ENCODE results near the gene PARP1. TPM values are rescaled to one million over a fixed set of nuclear protein-coding genes. Genes with fewer than 3 reads are reported as not detected.

Gene PARP1
- total RNA-seq, 1 experiment from 2014 or later: 376 TPM

DNA sequence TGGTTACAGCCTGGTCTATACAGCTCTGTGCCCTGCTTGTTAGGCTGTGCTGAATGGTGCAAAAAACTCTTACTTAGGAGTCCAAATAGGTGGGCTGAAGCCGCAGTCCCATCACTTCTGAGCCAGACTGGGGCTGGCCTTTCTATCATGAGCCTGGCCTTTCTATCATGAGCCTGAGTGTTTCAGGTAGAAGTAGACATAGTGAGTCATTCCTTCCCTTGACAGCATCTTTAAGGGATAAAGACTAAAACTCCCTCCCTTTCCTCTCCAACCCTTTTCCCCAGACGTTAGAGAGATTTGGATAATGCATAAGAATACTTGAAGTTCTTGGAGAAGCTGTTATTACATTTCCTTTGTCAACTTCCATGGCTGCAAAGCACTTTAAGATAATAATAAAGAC, 46.5 kb upstream of the PARP1 start:
- DNase-seq (ENCODE audit: low spot score) (no peak), ATAC-seq (no peak)
- Mint-ChIP-seq H3K36me3 (no peaks in the 10 kb centered on the region), H3K27ac (no peak overlapping the region), H3K4me1 (peaks cover 20% of the 10 kb centered on the region), H3K27me3 (ENCODE audit: low read depth) (no peaks in the 10 kb centered on the region), H3K9me3 (peaks cover 17% of the 10 kb centered on the region), H3K4me3 (no peak overlapping the region)
- ChIA-PET POLR2A (no interaction called here), CTCF (no interaction called here)
- TF ChIP-seq NFATC4 (CRISPR knock-in tag; IDR thresholded peaks at IDR 0.05): no peak
- no peak for TF ChIP-seq ESRRA (CRISPR knock-in tag; IDR thresholded peaks at IDR 0.05; ENCODE audit: borderline replicate concordance)
- TF ChIP-seq, protein P1, sequence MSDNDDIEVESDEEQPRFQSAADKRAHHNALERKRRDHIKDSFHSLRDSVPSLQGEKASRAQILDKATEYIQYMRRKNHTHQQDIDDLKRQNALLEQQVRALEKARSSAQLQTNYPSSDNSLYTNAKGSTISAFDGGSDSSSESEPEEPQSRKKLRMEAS (CRISPR knock-in tag; IDR thresholded peaks at IDR 0.05): no peak
- TF ChIP-seq ZNF423 (CRISPR knock-in tag; IDR thresholded peaks at IDR 0.05): no peak

DNA sequence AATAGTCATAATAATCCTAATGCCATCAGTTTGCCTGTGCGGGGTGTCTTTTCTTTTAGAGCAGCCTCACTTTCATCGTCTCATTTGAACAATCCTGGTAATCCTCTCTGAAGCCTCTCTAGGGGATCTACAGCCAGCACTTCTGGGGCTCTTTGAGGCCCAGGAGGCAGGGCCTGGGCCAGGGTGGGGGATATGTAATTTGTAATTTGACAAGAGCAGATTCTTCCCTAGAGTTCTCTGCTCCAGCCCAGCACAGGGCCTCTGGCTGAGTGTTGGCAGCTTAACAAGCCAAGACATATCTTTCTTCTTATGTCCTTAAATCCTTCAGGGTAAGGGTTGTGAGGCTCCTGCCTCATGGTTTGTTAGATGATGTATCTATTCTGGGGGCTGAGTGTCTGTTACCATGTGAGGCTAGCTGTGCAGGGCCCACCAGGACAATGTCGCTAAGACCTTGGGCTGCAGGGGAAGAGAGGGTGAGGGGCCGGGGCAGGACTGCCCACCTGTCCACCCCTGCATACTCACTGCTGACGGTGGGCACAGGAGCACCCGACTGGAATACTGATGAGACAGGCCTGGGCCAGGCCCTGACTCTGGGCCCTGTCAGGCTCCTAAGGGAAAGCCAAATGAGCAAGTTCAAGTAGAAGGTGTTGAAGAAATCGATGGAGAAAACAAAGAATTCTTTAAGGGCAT, 45.3 kb upstream of the PARP1 start:
- TF ChIP-seq, protein P2, sequence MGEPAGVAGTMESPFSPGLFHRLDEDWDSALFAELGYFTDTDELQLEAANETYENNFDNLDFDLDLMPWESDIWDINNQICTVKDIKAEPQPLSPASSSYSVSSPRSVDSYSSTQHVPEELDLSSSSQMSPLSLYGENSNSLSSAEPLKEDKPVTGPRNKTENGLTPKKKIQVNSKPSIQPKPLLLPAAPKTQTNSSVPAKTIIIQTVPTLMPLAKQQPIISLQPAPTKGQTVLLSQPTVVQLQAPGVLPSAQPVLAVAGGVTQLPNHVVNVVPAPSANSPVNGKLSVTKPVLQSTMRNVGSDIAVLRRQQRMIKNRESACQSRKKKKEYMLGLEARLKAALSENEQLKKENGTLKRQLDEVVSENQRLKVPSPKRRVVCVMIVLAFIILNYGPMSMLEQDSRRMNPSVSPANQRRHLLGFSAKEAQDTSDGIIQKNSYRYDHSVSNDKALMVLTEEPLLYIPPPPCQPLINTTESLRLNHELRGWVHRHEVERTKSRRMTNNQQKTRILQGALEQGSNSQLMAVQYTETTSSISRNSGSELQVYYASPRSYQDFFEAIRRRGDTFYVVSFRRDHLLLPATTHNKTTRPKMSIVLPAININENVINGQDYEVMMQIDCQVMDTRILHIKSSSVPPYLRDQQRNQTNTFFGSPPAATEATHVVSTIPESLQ (CRISPR knock-in tag; IDR thresholded peaks at IDR 0.05): no peak
- TF ChIP-seq TEAD1 (CRISPR knock-in tag; IDR thresholded peaks at IDR 0.05) (no peak), JUN (CRISPR knock-in tag; IDR thresholded peaks at IDR 0.05) (no peak), OVOL2 (CRISPR knock-in tag; IDR thresholded peaks at IDR 0.05; ENCODE audit: borderline replicate concordance) (no peak), NFYB (CRISPR knock-in tag; conservative IDR thresholded peaks at IDR 0.05; ENCODE audit: low read depth) (no peak), SMAD3 (CRISPR knock-in tag; IDR thresholded peaks at IDR 0.05; ENCODE audit: borderline replicate concordance) (no peak), ETV6 (CRISPR knock-in tag; IDR thresholded peaks at IDR 0.05) (no peak), ZNF232 (CRISPR knock-in tag; IDR thresholded peaks at IDR 0.05) (no peak), ZNF263 (CRISPR knock-in tag; IDR thresholded peaks at IDR 0.05; ENCODE audit: low read depth) (no peak), TP53 (CRISPR knock-in tag; IDR thresholded peaks at IDR 0.05) (no peak), EMX1 (CRISPR knock-in tag; IDR thresholded peaks at IDR 0.05) (no peak), ELF4 (CRISPR knock-in tag; IDR thresholded peaks at IDR 0.05; ENCODE audit: low read depth) (no peak), JAZF1 (CRISPR knock-in tag; IDR thresholded peaks at IDR 0.05) (no peak), KAT7 (CRISPR knock-in tag; IDR thresholded peaks at IDR 0.05; ENCODE audit: borderline replicate concordance) (no peak)
- TF ChIP-seq, protein P3, sequence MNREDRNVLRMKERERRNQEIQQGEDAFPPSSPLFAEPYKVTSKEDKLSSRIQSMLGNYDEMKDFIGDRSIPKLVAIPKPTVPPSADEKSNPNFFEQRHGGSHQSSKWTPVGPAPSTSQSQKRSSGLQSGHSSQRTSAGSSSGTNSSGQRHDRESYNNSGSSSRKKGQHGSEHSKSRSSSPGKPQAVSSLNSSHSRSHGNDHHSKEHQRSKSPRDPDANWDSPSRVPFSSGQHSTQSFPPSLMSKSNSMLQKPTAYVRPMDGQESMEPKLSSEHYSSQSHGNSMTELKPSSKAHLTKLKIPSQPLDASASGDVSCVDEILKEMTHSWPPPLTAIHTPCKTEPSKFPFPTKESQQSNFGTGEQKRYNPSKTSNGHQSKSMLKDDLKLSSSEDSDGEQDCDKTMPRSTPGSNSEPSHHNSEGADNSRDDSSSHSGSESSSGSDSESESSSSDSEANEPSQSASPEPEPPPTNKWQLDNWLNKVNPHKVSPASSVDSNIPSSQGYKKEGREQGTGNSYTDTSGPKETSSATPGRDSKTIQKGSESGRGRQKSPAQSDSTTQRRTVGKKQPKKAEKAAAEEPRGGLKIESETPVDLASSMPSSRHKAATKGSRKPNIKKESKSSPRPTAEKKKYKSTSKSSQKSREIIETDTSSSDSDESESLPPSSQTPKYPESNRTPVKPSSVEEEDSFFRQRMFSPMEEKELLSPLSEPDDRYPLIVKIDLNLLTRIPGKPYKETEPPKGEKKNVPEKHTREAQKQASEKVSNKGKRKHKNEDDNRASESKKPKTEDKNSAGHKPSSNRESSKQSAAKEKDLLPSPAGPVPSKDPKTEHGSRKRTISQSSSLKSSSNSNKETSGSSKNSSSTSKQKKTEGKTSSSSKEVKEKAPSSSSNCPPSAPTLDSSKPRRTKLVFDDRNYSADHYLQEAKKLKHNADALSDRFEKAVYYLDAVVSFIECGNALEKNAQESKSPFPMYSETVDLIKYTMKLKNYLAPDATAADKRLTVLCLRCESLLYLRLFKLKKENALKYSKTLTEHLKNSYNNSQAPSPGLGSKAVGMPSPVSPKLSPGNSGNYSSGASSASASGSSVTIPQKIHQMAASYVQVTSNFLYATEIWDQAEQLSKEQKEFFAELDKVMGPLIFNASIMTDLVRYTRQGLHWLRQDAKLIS (CRISPR knock-in tag; IDR thresholded peaks at IDR 0.05; ENCODE audit: borderline replicate concordance): no peak
- TF ChIP-seq, protein P4, sequence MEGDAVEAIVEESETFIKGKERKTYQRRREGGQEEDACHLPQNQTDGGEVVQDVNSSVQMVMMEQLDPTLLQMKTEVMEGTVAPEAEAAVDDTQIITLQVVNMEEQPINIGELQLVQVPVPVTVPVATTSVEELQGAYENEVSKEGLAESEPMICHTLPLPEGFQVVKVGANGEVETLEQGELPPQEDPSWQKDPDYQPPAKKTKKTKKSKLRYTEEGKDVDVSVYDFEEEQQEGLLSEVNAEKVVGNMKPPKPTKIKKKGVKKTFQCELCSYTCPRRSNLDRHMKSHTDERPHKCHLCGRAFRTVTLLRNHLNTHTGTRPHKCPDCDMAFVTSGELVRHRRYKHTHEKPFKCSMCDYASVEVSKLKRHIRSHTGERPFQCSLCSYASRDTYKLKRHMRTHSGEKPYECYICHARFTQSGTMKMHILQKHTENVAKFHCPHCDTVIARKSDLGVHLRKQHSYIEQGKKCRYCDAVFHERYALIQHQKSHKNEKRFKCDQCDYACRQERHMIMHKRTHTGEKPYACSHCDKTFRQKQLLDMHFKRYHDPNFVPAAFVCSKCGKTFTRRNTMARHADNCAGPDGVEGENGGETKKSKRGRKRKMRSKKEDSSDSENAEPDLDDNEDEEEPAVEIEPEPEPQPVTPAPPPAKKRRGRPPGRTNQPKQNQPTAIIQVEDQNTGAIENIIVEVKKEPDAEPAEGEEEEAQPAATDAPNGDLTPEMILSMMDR (IDR thresholded peaks at IDR 0.05): no peak
- TF ChIP-seq, protein P5, sequence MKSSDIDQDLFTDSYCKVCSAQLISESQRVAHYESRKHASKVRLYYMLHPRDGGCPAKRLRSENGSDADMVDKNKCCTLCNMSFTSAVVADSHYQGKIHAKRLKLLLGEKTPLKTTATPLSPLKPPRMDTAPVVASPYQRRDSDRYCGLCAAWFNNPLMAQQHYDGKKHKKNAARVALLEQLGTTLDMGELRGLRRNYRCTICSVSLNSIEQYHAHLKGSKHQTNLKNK (CRISPR knock-in tag; IDR thresholded peaks at IDR 0.05): no peak
- TF ChIP-seq, protein P6, sequence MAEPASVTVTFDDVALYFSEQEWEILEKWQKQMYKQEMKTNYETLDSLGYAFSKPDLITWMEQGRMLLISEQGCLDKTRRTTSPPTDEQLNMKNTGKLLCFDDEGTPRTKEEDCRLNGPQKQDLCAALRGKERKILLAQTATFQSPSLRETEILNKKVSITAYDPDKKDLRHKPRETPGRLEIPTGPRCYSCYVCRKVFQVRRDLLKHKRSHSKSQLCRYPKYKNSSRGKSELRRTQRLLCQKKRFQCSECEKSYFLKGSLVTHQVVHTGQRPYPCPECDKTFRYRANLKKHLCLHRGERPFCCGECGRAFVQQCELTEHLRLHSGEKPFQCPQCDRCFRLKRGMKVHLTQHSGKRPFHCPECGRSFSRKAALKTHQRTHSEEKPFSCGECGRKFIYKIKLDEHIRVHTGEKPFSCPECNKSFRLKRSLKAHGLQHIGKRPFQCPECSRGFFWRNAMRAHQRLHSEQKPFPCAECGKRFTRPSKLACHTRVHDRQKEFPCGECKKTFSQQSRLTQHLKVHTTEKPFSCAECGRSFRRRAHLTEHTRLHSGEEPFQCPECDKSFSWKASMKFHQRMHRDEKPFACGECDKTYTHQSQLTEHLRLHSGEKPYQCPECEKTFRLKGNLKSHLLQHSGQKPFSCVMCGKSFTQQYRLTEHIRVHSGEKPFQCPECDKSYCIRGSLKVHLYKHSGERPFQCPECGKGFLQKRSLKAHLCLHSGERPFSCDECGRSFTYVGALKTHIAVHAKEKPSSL (CRISPR knock-in tag; conservative IDR thresholded peaks at IDR 0.05): no peak
- TF ChIP-seq, protein P7, sequence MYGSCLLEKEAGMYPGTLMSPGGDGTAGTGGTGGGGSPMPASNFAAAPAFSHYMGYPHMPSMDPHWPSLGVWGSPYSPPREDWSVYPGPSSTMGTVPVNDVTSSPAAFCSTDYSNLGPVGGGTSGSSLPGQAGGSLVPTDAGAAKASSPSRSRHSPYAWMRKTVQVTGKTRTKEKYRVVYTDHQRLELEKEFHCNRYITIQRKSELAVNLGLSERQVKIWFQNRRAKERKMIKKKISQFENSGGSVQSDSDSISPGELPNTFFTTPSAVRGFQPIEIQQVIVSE (CRISPR knock-in tag; IDR thresholded peaks at IDR 0.05; ENCODE audit: borderline replicate concordance): no peak
- POLR2A ChIA-PET: no interaction called here
- DNase-seq (ENCODE audit: low spot score) (no peak), ATAC-seq (no peak)
- H3K36me3 Mint-ChIP-seq: no peaks in the 10 kb centered on the region
- no peaks in the 10 kb centered on the region for H3K27me3 Mint-ChIP-seq (ENCODE audit: low read depth)
- H3K9me3 Mint-ChIP-seq: peaks cover 12% of the 10 kb centered on the region
- peaks cover 32% of the 10 kb centered on the region for H3K4me1 Mint-ChIP-seq
- H3K4me3 Mint-ChIP-seq: no peak overlapping the region
- CTCF ChIA-PET: interaction anchor here (1.2 to 2.0 kb wide), 2 partner anchors 45 to 173 kb away, joined by 3 to 8 read pairs; partner anchors contain the start of gene PARP1
- H3K27ac Mint-ChIP-seq: no peak overlapping the region

Data from WTC11 (cell line).